Measurements from ENCODE around the gene PLXNA4. TPM values are rescaled to one million over a fixed set of nuclear protein-coding genes. Genes with fewer than 3 reads are reported as not detected.
"Not testable (repeated sequence)": the region's sequence is repeated elsewhere in the genome, so short reads cannot be mapped to it uniquely, and the experiment has no call there.

Gene PLXNA4
- total RNA-seq, 1 donor from 2014 or later = 0.13 TPM

DNA sequence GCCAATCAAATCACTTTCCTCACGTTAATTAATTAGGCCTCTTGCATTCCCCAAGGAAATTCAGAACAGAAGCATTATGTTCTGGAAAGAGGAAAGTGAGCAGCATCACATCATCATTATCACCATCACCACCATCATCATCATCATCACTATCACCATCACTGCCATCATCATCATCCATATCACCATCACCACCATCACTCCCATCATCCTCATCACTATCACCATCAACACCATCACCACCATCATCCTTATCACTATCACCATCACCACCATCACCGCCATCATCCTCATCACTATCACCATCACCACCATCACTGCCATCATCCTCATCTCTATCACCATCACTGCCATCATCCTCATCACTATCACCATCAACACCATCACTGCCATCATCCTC lies 31.4 kb upstream of the PLXNA4 start:
- Mint-ChIP-seq H3K27me3 (ENCODE audit: insufficient read depth) (peaks cover 6% of the 10 kb centered on the region), H3K27ac (no peak overlapping the region)
- intact Hi-C loops (cut with micrococcal nuclease) = no loop called here

GRCh38 chr7:132604121-132604520 lies 27.9 kb upstream of the PLXNA4 start:
- no peak for DNase-seq (ENCODE audit: low spot score)
- Mint-ChIP-seq H3K27me3 (ENCODE audit: insufficient read depth) (peaks cover 2% of the 10 kb centered on the region), H3K36me3 (ENCODE audit: low read depth) (no peaks in the 10 kb centered on the region), H3K9me3 (no peaks in the 10 kb centered on the region), H3K4me1 (ENCODE audit: low read depth) (no peaks in the 10 kb centered on the region), H3K4me3 (no peak overlapping the region), H3K27ac (no peak overlapping the region)
- intact Hi-C loops (cut with micrococcal nuclease) = no loop called here

More for the DNA sequence above, 31.4 kb upstream of the PLXNA4 start:
- no peak for DNase-seq (ENCODE audit: low spot score)
- no peak overlapping the region for H3K4me3 Mint-ChIP-seq
- no peaks in the 10 kb centered on the region for H3K4me1 Mint-ChIP-seq (ENCODE audit: low read depth)
- no peaks in the 10 kb centered on the region for H3K9me3 Mint-ChIP-seq
- H3K36me3 Mint-ChIP-seq (ENCODE audit: low read depth) = no peaks in the 10 kb centered on the region

GRCh38 chr7:132603220-132603833 lies 27.1 kb upstream of the PLXNA4 start:
- no peak for DNase-seq (ENCODE audit: low spot score)
- Mint-ChIP-seq H3K36me3 (ENCODE audit: low read depth) (no peaks in the 10 kb centered on the region), H3K27ac (no peak overlapping the region), H3K4me3 (no peak overlapping the region), H3K4me1 (ENCODE audit: low read depth) (no peaks in the 10 kb centered on the region), H3K27me3 (ENCODE audit: insufficient read depth) (peaks cover 2% of the 10 kb centered on the region), H3K9me3 (no peaks in the 10 kb centered on the region)
- intact Hi-C loops (cut with micrococcal nuclease) = no loop called here

DNA sequence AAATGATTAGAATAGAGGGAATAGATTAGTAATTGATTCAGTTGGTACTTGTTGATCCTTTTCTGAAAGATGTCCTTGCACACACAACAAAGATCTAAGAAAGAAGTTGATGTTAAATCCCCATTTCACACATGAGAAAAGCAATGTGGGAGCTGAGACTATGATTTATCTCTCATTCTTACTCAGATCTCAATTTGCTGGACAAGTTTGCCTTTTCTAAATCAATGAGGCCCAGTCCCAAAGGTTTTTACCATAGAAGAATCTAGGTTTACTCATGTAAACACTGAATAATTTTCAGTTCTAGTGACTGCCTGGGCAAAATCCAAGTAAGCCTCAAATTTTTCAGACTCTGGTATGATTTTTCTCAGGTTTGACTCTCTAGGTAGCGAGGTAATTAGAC lies 25.5 kb upstream of the PLXNA4 start:
- DNase-seq (ENCODE audit: low spot score) = no peak
- Mint-ChIP-seq H3K9me3 (no peaks in the 10 kb centered on the region), H3K27ac (no peak overlapping the region), H3K27me3 (ENCODE audit: insufficient read depth) (peaks cover 2% of the 10 kb centered on the region), H3K4me3 (no peak overlapping the region), H3K4me1 (ENCODE audit: low read depth) (no peaks in the 10 kb centered on the region), H3K36me3 (ENCODE audit: low read depth) (no peaks in the 10 kb centered on the region)
- intact Hi-C loops (cut with micrococcal nuclease) = no loop called here

DNA sequence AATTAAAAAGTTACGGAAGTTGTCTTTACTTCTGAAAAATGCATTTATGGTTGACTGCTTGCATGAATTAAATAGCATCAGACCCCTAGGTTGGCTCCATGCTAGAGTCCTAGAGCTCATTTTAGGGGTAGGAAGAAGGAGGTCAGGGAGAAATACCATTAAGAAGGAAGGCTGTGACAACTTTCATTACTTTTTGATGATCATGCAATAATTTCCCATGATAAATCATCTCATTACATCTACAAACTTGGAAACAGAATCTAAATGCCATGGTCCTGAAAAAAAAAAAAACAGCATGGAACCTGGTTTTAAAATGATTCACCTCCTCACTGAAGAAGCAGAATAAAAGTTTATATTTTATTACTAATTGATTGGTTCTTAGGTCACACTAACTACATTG lies 20.3 kb upstream of the PLXNA4 start:
- Mint-ChIP-seq H3K36me3 (ENCODE audit: low read depth) (no peaks in the 10 kb centered on the region), H3K4me3 (no peak overlapping the region), H3K4me1 (ENCODE audit: low read depth) (no peaks in the 10 kb centered on the region), H3K27ac (no peak overlapping the region), H3K9me3 (no peaks in the 10 kb centered on the region), H3K27me3 (ENCODE audit: insufficient read depth) (peaks cover 10% of the 10 kb centered on the region)
- DNase-seq (ENCODE audit: low spot score) = no peak
- intact Hi-C loops (cut with micrococcal nuclease) = no loop called here

DNA sequence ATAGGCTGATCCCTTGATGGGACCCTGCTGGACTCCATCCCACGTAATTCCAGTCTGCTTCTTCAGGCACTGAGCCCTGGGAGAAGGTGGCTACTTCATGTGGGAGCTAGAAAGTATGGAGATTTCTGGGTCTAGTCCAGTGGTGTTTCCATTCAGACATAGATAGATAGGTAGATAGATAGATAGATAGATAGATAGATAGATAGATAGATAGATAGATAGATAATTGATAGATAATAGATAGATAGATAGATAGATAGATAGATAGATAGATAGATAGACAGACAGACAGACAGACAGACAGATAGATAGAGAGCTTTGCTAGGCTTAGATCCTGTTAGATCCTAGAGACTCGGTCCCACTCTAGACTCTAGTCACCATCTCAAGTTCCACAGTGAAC lies 18.5 kb upstream of the PLXNA4 start:
- H3K36me3 Mint-ChIP-seq (ENCODE audit: low read depth); DNase-seq (ENCODE audit: low spot score); H3K9me3 Mint-ChIP-seq; H3K4me3 Mint-ChIP-seq; H3K4me1 Mint-ChIP-seq (ENCODE audit: low read depth); intact Hi-C loops (cut with micrococcal nuclease); H3K27ac Mint-ChIP-seq: not testable (repeated sequence)
- peaks cover 14% of the 10 kb centered on the region for H3K27me3 Mint-ChIP-seq (ENCODE audit: insufficient read depth)

GRCh38 chr7:132592936-132593335 lies 16.7 kb upstream of the PLXNA4 start:
- Mint-ChIP-seq H3K4me1 (ENCODE audit: low read depth) (no peaks in the 10 kb centered on the region), H3K36me3 (ENCODE audit: low read depth) (no peaks in the 10 kb centered on the region), H3K27me3 (ENCODE audit: insufficient read depth) (peaks cover 14% of the 10 kb centered on the region), H3K4me3 (no peak overlapping the region), H3K27ac (no peak overlapping the region), H3K9me3 (no peaks in the 10 kb centered on the region)
- DNase-seq (ENCODE audit: low spot score) = no peak
- intact Hi-C loops (cut with micrococcal nuclease) = no loop called here

- Mint-ChIP-seq H3K27ac (no peak overlapping the region), H3K9me3 (no peaks in the 10 kb centered on the region), H3K4me1 (ENCODE audit: low read depth) (no peaks in the 10 kb centered on the region), H3K4me3 (no peak overlapping the region), H3K27me3 (ENCODE audit: insufficient read depth) (peaks cover 18% of the 10 kb centered on the region), H3K36me3 (ENCODE audit: low read depth) (no peaks in the 10 kb centered on the region)
- intact Hi-C loops (cut with micrococcal nuclease) = no loop called here
- no peak for DNase-seq (ENCODE audit: low spot score)
Observed at GRCh38 chr7:132592231-132592920, 16.1 kb upstream of the PLXNA4 start.

DNA sequence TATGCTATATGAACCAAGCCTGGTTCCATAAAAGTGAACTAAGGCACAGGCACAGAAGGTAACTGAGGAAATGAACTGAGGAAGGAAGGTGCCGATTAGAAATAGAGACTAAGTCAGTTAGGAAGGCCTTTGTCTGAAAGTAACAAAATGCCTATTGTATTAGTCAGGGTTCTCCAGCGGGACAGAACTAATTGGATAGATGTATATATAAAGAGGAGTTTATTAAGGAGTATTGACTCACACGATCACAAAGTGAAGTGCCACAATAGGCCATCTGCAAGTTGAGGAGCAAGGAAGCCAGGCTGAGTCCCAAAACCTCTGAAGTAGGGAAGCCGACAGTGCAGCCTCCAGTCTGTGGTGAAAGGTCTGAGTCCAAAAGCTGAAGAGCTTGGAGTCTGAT lies 13.9 kb upstream of the PLXNA4 start:
- DNase-seq (ENCODE audit: low spot score) = no peak
- H3K27me3 Mint-ChIP-seq (ENCODE audit: insufficient read depth) = peaks cover 31% of the 10 kb centered on the region
- intact Hi-C loops (cut with micrococcal nuclease) = no loop called here
- no peak overlapping the region for H3K27ac Mint-ChIP-seq
- H3K4me3 Mint-ChIP-seq = no peak overlapping the region
- H3K9me3 Mint-ChIP-seq = no peaks in the 10 kb centered on the region
- no peaks in the 10 kb centered on the region for H3K36me3 Mint-ChIP-seq (ENCODE audit: low read depth)
- no peaks in the 10 kb centered on the region for H3K4me1 Mint-ChIP-seq (ENCODE audit: low read depth)

DNA sequence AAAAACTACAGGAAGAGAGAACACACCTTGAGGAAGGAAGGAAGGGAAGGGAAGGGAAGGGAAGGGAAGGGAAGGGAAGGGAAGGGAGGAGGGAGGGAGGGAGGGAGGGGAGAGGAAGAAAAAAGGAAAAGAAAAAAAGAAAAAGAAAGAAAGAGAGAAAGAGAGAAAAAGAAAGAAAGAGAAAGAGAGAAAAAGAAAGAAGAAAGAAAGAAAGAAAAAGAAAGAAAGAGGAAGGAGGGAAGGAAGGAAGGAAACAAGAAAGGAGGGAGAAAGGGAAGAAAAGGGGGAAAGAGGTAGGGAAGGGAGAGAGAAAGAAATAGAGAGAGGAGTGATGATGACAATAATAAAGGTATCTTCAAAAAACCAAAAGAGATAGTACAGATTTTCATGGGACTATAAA lies 12.3 kb upstream of the PLXNA4 start:
- Mint-ChIP-seq H3K27me3 (ENCODE audit: insufficient read depth) (peaks cover 41% of the 10 kb centered on the region), H3K4me1 (ENCODE audit: low read depth) (no peaks in the 10 kb centered on the region), H3K4me3 (no peak overlapping the region), H3K27ac (no peak overlapping the region), H3K36me3 (ENCODE audit: low read depth) (no peaks in the 10 kb centered on the region), H3K9me3 (no peaks in the 10 kb centered on the region)
- intact Hi-C loops (cut with micrococcal nuclease) = no loop called here
- no peak for DNase-seq (ENCODE audit: low spot score)

GRCh38 chr7:132584796-132585494 lies 8.7 kb upstream of the PLXNA4 start:
- H3K36me3 Mint-ChIP-seq (ENCODE audit: low read depth) = no peaks in the 10 kb centered on the region
- H3K27me3 Mint-ChIP-seq (ENCODE audit: insufficient read depth) = peaks cover 43% of the 10 kb centered on the region
- no peak for DNase-seq (ENCODE audit: low spot score)
- H3K4me3 Mint-ChIP-seq = no peak overlapping the region
- H3K4me1 Mint-ChIP-seq (ENCODE audit: low read depth) = peaks cover 7% of the 10 kb centered on the region
- no peaks in the 10 kb centered on the region for H3K9me3 Mint-ChIP-seq
- intact Hi-C loops (cut with micrococcal nuclease) = no loop called here
- H3K27ac Mint-ChIP-seq = no peak overlapping the region

DNA sequence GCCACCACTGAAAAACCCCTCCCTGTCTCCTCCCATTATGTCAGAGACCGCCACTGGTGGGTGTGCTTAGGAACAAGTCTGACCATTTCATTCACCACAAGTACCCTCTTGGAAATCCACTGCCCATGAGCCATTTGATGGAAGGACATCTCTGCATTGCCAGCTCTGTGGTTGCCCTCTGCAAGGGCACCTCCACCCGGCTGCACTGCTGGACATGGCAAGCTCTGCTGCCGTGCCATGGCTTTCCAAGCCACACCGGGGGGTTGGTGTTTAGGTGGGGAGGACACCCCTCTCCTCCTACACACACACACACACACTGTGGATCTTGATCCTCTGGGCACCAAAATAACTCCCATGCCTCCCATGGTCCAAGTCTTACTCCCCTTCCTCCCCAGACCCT lies 5.2 kb upstream of the PLXNA4 start:
- DNase-seq (ENCODE audit: low spot score) = no peak
- peaks cover 7% of the 10 kb centered on the region for H3K4me1 Mint-ChIP-seq (ENCODE audit: low read depth)
- H3K27me3 Mint-ChIP-seq (ENCODE audit: insufficient read depth) = peaks cover 50% of the 10 kb centered on the region
- intact Hi-C loops (cut with micrococcal nuclease) = loop anchor here (2.0 kb wide), 1 partner anchor 637 kb away; no protein-coding TSS in a partner anchor
- no peak overlapping the region for H3K27ac Mint-ChIP-seq
- no peaks in the 10 kb centered on the region for H3K36me3 Mint-ChIP-seq (ENCODE audit: low read depth)
- no peaks in the 10 kb centered on the region for H3K9me3 Mint-ChIP-seq
- no peak overlapping the region for H3K4me3 Mint-ChIP-seq

GRCh38 chr7:132580717-132581285 lies 4.5 kb upstream of the PLXNA4 start:
- Mint-ChIP-seq H3K9me3 (no peaks in the 10 kb centered on the region), H3K4me1 (ENCODE audit: low read depth) (peaks cover 7% of the 10 kb centered on the region), H3K4me3 (no peak overlapping the region), H3K36me3 (ENCODE audit: low read depth) (no peaks in the 10 kb centered on the region), H3K27ac (no peak overlapping the region), H3K27me3 (ENCODE audit: insufficient read depth) (peaks cover 50% of the 10 kb centered on the region)
- intact Hi-C loops (cut with micrococcal nuclease) = loop anchor here (1.0 to 2.0 kb wide), 4 partner anchors 186 to 854 kb away; no protein-coding TSS in a partner anchor
- peak; percentile 58 for DNase-seq (ENCODE audit: low spot score)

Measured in activated T-helper 1 cell treated with anti-CD3 and anti-CD28 coated beads, Interleukin-12 subunit alpha, Interleukin-12 subunit beta, Interleukin-2, Interleukin-4 antibody, amounts not matched to agents 30 ng/mL and 10 ng/mL and 1 ng/mL, durations not matched to agents 14 hours and 24 hours and 36 hours (primary cell).